ENCODE measurements around the gene TMCC1.

Gene TMCC1

GRCh38 chr3:129620828-129621559, 272.5 kb downstream of the TMCC1 start:
- Histone ChIP-seq H3K4me3 (ENCODE audit: low read length) (no peak overlapping the region), H3K36me3 (ENCODE audit: control insufficient read depth, insufficient read depth, low read length, severe bottlenecking) (no peaks in the 10 kb centered on the region), H3K27me3 (replicated peaks; ENCODE audit: control insufficient read depth, insufficient read depth, low read length) (no peaks in the 10 kb centered on the region), H3K4me1 (ENCODE audit: control insufficient read depth, insufficient read depth, low read length) (peaks cover 34% of the 10 kb centered on the region), H3K9me3 (ENCODE audit: control insufficient read depth, low read length) (no peaks in the 10 kb centered on the region), H3K9ac (ENCODE audit: low read length) (no peak overlapping the region)
- no peak for DNase-seq (ENCODE audit: low read depth)

GRCh38 chr3:129619726-129620162, 273.8 kb downstream of the TMCC1 start:
- no peak overlapping the region for H3K4me3 ChIP-seq (ENCODE audit: low read length)
- peaks cover 32% of the 10 kb centered on the region for H3K4me1 ChIP-seq (ENCODE audit: control insufficient read depth, insufficient read depth, low read length)
- H3K9me3 ChIP-seq (ENCODE audit: control insufficient read depth, low read length), result no peaks in the 10 kb centered on the region
- H3K9ac ChIP-seq (ENCODE audit: low read length), result no peak overlapping the region
- no peaks in the 10 kb centered on the region for H3K36me3 ChIP-seq (ENCODE audit: control insufficient read depth, insufficient read depth, low read length, severe bottlenecking)
- H3K27me3 ChIP-seq (replicated peaks; ENCODE audit: control insufficient read depth, insufficient read depth, low read length), result no peaks in the 10 kb centered on the region
- DNase-seq (ENCODE audit: low read depth), result no peak

- no peak overlapping the region for H3K9ac ChIP-seq (ENCODE audit: low read length)
- no peak overlapping the region for H3K4me3 ChIP-seq (ENCODE audit: low read length)
- H3K27me3 ChIP-seq (replicated peaks; ENCODE audit: control insufficient read depth, insufficient read depth, low read length), result no peaks in the 10 kb centered on the region
- peaks cover 32% of the 10 kb centered on the region for H3K4me1 ChIP-seq (ENCODE audit: control insufficient read depth, insufficient read depth, low read length)
- no peak for DNase-seq (ENCODE audit: low read depth)
- no peaks in the 10 kb centered on the region for H3K36me3 ChIP-seq (ENCODE audit: control insufficient read depth, insufficient read depth, low read length, severe bottlenecking)
- H3K9me3 ChIP-seq (ENCODE audit: control insufficient read depth, low read length), result no peaks in the 10 kb centered on the region
Measured at GRCh38 chr3:129618901-129619671, 274.4 kb downstream of the TMCC1 start.

GRCh38 chr3:129618186-129618820, 275.2 kb downstream of the TMCC1 start:
- Histone ChIP-seq H3K9ac (ENCODE audit: low read length) (no peak overlapping the region), H3K9me3 (ENCODE audit: control insufficient read depth, low read length) (no peaks in the 10 kb centered on the region), H3K4me3 (ENCODE audit: low read length) (no peak overlapping the region), H3K27me3 (replicated peaks; ENCODE audit: control insufficient read depth, insufficient read depth, low read length) (no peaks in the 10 kb centered on the region), H3K36me3 (ENCODE audit: control insufficient read depth, insufficient read depth, low read length, severe bottlenecking) (no peaks in the 10 kb centered on the region), H3K4me1 (ENCODE audit: control insufficient read depth, insufficient read depth, low read length) (peaks cover 32% of the 10 kb centered on the region)
- DNase-seq (ENCODE audit: low read depth), result no peak

GRCh38 chr3:129617381-129618185, 275.9 kb downstream of the TMCC1 start:
- peaks cover 37% of the 10 kb centered on the region for H3K4me1 ChIP-seq (ENCODE audit: control insufficient read depth, insufficient read depth, low read length)
- H3K4me3 ChIP-seq (ENCODE audit: low read length), result no peak overlapping the region
- H3K9me3 ChIP-seq (ENCODE audit: control insufficient read depth, low read length), result no peaks in the 10 kb centered on the region
- no peaks in the 10 kb centered on the region for H3K27me3 ChIP-seq (replicated peaks; ENCODE audit: control insufficient read depth, insufficient read depth, low read length)
- no peak for DNase-seq (ENCODE audit: low read depth)
- no peaks in the 10 kb centered on the region for H3K36me3 ChIP-seq (ENCODE audit: control insufficient read depth, insufficient read depth, low read length, severe bottlenecking)
- H3K9ac ChIP-seq (ENCODE audit: low read length), result peak overlapping the region; percentile 37

- H3K9ac ChIP-seq (ENCODE audit: low read length), result peak overlapping the region; percentile 37
- no peaks in the 10 kb centered on the region for H3K36me3 ChIP-seq (ENCODE audit: control insufficient read depth, insufficient read depth, low read length, severe bottlenecking)
- H3K27me3 ChIP-seq (replicated peaks; ENCODE audit: control insufficient read depth, insufficient read depth, low read length), result no peaks in the 10 kb centered on the region
- DNase-seq (ENCODE audit: low read depth), result peak; percentile 33
- peaks cover 43% of the 10 kb centered on the region for H3K4me1 ChIP-seq (ENCODE audit: control insufficient read depth, insufficient read depth, low read length)
- H3K4me3 ChIP-seq (ENCODE audit: low read length), result no peak overlapping the region
- no peaks in the 10 kb centered on the region for H3K9me3 ChIP-seq (ENCODE audit: control insufficient read depth, low read length)
Measured at GRCh38 chr3:129616713-129617112, 276.8 kb downstream of the TMCC1 start.

- Histone ChIP-seq H3K4me3 (ENCODE audit: low read length) (no peak overlapping the region), H3K4me1 (ENCODE audit: control insufficient read depth, insufficient read depth, low read length) (peaks cover 47% of the 10 kb centered on the region), H3K9ac (ENCODE audit: low read length) (peak overlapping the region; percentile 37), H3K9me3 (ENCODE audit: control insufficient read depth, low read length) (no peaks in the 10 kb centered on the region), H3K27me3 (replicated peaks; ENCODE audit: control insufficient read depth, insufficient read depth, low read length) (no peaks in the 10 kb centered on the region), H3K36me3 (ENCODE audit: control insufficient read depth, insufficient read depth, low read length, severe bottlenecking) (no peaks in the 10 kb centered on the region)
- DNase-seq (ENCODE audit: low read depth), result no peak
Measured at GRCh38 chr3:129616291-129616690, 277.2 kb downstream of the TMCC1 start.

- H3K9ac ChIP-seq (ENCODE audit: low read length), result no peak overlapping the region
- H3K9me3 ChIP-seq (ENCODE audit: control insufficient read depth, low read length), result no peaks in the 10 kb centered on the region
- H3K4me1 ChIP-seq (ENCODE audit: control insufficient read depth, insufficient read depth, low read length), result peaks cover 48% of the 10 kb centered on the region
- no peaks in the 10 kb centered on the region for H3K27me3 ChIP-seq (replicated peaks; ENCODE audit: control insufficient read depth, insufficient read depth, low read length)
- H3K4me3 ChIP-seq (ENCODE audit: low read length), result no peak overlapping the region
- H3K36me3 ChIP-seq (ENCODE audit: control insufficient read depth, insufficient read depth, low read length, severe bottlenecking), result no peaks in the 10 kb centered on the region
- DNase-seq (ENCODE audit: low read depth), result no peak
Measured at GRCh38 chr3:129615751-129616281, 277.7 kb downstream of the TMCC1 start.

GRCh38 chr3:129614927-129615363, 278.6 kb downstream of the TMCC1 start:
- Histone ChIP-seq H3K9ac (ENCODE audit: low read length) (no peak overlapping the region), H3K9me3 (ENCODE audit: control insufficient read depth, low read length) (no peaks in the 10 kb centered on the region), H3K4me3 (ENCODE audit: low read length) (no peak overlapping the region), H3K4me1 (ENCODE audit: control insufficient read depth, insufficient read depth, low read length) (peaks cover 48% of the 10 kb centered on the region), H3K27me3 (replicated peaks; ENCODE audit: control insufficient read depth, insufficient read depth, low read length) (no peaks in the 10 kb centered on the region), H3K36me3 (ENCODE audit: control insufficient read depth, insufficient read depth, low read length, severe bottlenecking) (no peaks in the 10 kb centered on the region)
- DNase-seq (ENCODE audit: low read depth), result no peak

- no peak overlapping the region for H3K4me3 ChIP-seq (ENCODE audit: low read length)
- peak overlapping the region; percentile 18 for H3K9ac ChIP-seq (ENCODE audit: low read length)
- H3K9me3 ChIP-seq (ENCODE audit: control insufficient read depth, low read length), result no peaks in the 10 kb centered on the region
- no peaks in the 10 kb centered on the region for H3K27me3 ChIP-seq (replicated peaks; ENCODE audit: control insufficient read depth, insufficient read depth, low read length)
- H3K36me3 ChIP-seq (ENCODE audit: control insufficient read depth, insufficient read depth, low read length, severe bottlenecking), result no peaks in the 10 kb centered on the region
- no peak for DNase-seq (ENCODE audit: low read depth)
- peaks cover 48% of the 10 kb centered on the region for H3K4me1 ChIP-seq (ENCODE audit: control insufficient read depth, insufficient read depth, low read length)
Measured at GRCh38 chr3:129614435-129614834, 279.1 kb downstream of the TMCC1 start.

Data from adipocyte (in vitro differentiated cells).